ENCODE measurements around the gene ALDH1B1. TPM values are rescaled to one million over a fixed set of nuclear protein-coding genes. Genes with fewer than 3 reads are reported as not detected.

The ALDH1B1 gene
- 18.4 and 44.8 TPM in 2 replicates for total RNA-seq

DNA sequence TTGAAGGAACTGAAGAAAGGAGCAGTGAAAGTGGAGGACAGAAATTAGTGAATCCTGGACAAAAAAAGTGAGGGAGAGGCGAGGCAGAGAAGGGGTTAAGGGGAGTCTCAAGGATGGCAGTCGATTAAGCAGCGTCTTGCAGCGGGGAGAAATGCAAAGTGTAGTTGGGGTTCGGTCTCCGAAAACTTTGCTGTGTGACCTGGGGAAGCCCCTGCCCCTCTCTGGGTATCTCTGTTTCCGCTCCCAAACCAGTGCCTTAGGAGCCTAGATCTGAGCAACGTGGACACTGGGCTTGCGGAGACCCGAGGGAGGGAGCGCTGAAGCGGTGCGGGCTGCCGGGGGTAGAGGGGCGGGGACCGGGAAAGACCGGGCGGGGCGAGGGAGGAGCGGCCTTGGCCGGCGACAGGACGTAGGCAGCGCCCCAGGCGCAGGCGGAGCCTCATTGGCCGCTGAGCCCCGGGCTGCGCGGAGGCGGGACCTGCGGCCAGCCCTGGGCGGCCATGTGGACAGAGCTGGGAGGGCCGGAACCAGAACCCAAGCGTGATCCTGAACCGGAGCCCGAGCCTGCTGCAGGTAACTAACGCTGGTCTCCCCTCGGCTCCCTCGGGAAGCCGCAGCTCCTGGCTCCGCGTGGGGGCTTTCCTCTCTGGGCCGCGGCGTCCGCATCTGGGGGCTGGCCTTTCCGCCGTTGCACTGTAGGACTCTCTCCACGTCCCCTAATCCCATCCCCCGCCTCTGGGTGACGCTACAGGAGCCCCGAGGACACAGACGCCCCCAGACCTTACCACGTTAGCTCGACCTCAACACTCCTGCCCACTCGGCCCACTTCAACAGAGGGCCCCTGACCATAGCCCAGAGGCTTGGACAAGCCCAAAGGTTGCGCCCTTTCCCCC is at the start of gene ALDH1B1:
Gene ALDH1B1 (plus strand): TSS at position 468 of the 893 bp plus-strand sequence. CDS start 3,047 bp downstream, outside the sequence.

DNA sequence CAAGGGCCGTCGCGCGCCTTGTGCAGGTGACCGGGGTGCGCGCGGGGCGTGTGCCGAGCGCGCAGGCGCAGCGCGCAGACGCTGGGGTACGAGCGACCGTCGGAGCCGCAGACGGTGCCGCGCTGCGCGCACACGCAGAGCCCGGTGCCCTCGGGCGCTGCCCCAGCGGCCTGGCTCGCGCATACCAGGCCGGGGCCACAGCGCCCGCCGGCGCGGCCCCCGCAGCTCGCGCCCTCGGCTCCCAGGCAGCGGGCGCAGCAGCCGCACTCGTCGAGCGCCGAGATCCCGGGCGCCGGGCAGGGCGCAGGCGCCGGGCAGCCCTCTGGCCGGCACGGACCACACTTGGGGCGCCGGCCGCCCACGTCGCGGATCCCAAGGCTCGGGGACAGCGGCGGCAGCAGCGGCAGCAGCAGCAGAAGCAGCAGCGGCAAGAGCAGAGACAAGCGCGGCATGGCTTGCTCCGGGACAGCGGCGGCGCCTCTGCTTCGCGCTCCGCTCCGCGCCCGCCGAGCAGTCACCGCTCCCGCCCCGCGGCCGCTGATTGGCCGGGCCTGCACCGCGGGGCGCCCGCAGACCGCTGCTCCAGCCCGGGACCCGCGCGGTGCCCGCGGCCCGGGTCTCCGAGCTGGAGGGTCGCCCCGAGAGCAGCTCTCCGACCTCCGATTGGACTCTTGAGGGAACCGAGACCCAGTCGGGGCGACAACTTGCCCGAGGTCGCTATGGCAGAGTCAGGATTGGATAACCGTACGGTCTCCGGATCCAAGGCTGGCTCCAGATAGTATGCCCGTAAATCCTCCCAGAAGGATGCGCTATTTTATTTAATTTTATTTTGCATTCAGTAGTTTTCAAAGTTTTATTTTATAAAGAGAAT is 31.7 kb downstream of the ALDH1B1 start, which contains the start of gene IGFBPL1:
Gene IGFBPL1 (minus strand): TSS at position 482 of the 871 bp plus-strand sequence. CDS start 30 bp downstream, at position 452.

Other genes starting within 250 kb of the ALDH1B1 start
- 0.20 TPM in 1 of 2 replicates, not detected in the other for gene IGFBPL1, start 31.8 kb downstream of the ALDH1B1 start, total RNA-seq
- not detected in 2 replicates for gene ANKRD18A, start 227.9 kb downstream of the ALDH1B1 start, total RNA-seq